H1 (cell line): ENCODE results near the gene IL5RA. TPM values are rescaled to one million over a fixed set of nuclear protein-coding genes. Genes with fewer than 3 reads are reported as not detected.

Experiments used
- CBX8 ChIP-seq: fragments of 300-800, 300-1000 bp; sonication (generic); IDR thresholded peaks from 2 replicates; pipeline ENCODE4 v1.7.1; 2016; ENCODE audit warnings: low read depth, low read length, borderline replicate concordance
- CEBPB ChIP-seq: IDR thresholded peaks from 2 replicates; pipeline ENCODE4 v1.6.1; 2012; ENCODE audit warnings: low read depth, low read length
- EGR1 ChIP-seq: IDR thresholded peaks from 2 replicates; pipeline ENCODE4 v1.6.1; 2011; ENCODE audit warnings: low read depth, low read length, borderline replicate concordance
- HDAC2 ChIP-seq, 2 experiments: fragments of 300-600 bp in 1 of 2; sonication (generic) in 1 of 2; IDR thresholded peaks; 2 replicates each; pipeline ENCODE4 v1.6.1; 2011 to 2012; ENCODE audit warnings: low read depth in 2 of 2, low read length in 2 of 2, mild to moderate bottlenecking in 2 of 2, moderate library complexity in 2 of 2, borderline replicate concordance in 1 of 2, inconsistent platforms in 1 of 2
- POLR2A ChIP-seq, 2 experiments: IDR thresholded peaks; 1 replicate in 1 of 2; 2 replicates in 1 of 2; pipeline ENCODE4 v1.6.1; 2011; ENCODE audit warnings: low read depth in 2 of 2, low read length in 2 of 2, mild to moderate bottlenecking in 2 of 2; ENCODE audit errors: control extremely low read depth in 1 of 2
- POLR2AphosphoS5 ChIP-seq: IDR thresholded peaks from 2 replicates; pipeline ENCODE4 v1.6.1; 2011; ENCODE audit warnings: low read depth, low read length
- SIN3A ChIP-seq, 2 experiments: IDR thresholded peaks in 1 of 2; conservative IDR thresholded peaks in 1 of 2; 2 replicates each; pipeline ENCODE4 v1.6.1; 2011 to 2012; ENCODE audit warnings: low read length in 2 of 2, improper control_type of control experiment in 1 of 2, low read depth in 1 of 2, mild to moderate bottlenecking in 1 of 2
- ZNF274 ChIP-seq: IDR thresholded peaks from 2 replicates; pipeline ENCODE4 v1.7.0; 2012; ENCODE audit warnings: low read length, borderline replicate concordance; ENCODE audit errors: extremely low read depth
- polyA plus RNA-seq, 7 experiments: library from polyadenylated mRNA; depleted of rRNA in 3 of 7; stranded (reverse) in 5 of 7; unstranded in 2 of 7; fragments of >200 nt in 5 of 7; fragments of 200-250 nt in 2 of 7; gene quantifications; 1 replicate in 5 of 7; 2 replicates in 1 of 7; 4 replicates in 1 of 7; pipeline versions ENCODE4 v1.2.1 to v1.2.3, GENCODE V29; 2011 to 2013; ENCODE audit warnings: missing spikeins in 2 of 7, mixed read lengths in 2 of 7
- total RNA-seq: library from RNA; stranded (reverse); fragmentation: NEBNext Ultra II Directional; extraction: Animal tissue kit (Norgen Biotek cat#: 25700); gene quantifications from 2 replicates; pipeline ENCODE4 v1.2.1, GENCODE V29; 2021
- TF ChIP-seq, protein P1 (sequence below): fragments of 300-600 bp; sonication (generic); IDR thresholded peaks from 2 replicates; pipeline ENCODE4 v1.7.1; 2012; ENCODE audit warnings: low read length, moderate library complexity, mild to moderate bottlenecking, inconsistent platforms; ENCODE audit not compliant: insufficient replicate concordance

IL5RA gene
- total and polyA plus RNA-seq, 2 of the 8 experiments (the other 6 are each of a cell fraction or from before 2014, with no cell fraction given) = not detected

- TF ChIP-seq, protein P1, sequence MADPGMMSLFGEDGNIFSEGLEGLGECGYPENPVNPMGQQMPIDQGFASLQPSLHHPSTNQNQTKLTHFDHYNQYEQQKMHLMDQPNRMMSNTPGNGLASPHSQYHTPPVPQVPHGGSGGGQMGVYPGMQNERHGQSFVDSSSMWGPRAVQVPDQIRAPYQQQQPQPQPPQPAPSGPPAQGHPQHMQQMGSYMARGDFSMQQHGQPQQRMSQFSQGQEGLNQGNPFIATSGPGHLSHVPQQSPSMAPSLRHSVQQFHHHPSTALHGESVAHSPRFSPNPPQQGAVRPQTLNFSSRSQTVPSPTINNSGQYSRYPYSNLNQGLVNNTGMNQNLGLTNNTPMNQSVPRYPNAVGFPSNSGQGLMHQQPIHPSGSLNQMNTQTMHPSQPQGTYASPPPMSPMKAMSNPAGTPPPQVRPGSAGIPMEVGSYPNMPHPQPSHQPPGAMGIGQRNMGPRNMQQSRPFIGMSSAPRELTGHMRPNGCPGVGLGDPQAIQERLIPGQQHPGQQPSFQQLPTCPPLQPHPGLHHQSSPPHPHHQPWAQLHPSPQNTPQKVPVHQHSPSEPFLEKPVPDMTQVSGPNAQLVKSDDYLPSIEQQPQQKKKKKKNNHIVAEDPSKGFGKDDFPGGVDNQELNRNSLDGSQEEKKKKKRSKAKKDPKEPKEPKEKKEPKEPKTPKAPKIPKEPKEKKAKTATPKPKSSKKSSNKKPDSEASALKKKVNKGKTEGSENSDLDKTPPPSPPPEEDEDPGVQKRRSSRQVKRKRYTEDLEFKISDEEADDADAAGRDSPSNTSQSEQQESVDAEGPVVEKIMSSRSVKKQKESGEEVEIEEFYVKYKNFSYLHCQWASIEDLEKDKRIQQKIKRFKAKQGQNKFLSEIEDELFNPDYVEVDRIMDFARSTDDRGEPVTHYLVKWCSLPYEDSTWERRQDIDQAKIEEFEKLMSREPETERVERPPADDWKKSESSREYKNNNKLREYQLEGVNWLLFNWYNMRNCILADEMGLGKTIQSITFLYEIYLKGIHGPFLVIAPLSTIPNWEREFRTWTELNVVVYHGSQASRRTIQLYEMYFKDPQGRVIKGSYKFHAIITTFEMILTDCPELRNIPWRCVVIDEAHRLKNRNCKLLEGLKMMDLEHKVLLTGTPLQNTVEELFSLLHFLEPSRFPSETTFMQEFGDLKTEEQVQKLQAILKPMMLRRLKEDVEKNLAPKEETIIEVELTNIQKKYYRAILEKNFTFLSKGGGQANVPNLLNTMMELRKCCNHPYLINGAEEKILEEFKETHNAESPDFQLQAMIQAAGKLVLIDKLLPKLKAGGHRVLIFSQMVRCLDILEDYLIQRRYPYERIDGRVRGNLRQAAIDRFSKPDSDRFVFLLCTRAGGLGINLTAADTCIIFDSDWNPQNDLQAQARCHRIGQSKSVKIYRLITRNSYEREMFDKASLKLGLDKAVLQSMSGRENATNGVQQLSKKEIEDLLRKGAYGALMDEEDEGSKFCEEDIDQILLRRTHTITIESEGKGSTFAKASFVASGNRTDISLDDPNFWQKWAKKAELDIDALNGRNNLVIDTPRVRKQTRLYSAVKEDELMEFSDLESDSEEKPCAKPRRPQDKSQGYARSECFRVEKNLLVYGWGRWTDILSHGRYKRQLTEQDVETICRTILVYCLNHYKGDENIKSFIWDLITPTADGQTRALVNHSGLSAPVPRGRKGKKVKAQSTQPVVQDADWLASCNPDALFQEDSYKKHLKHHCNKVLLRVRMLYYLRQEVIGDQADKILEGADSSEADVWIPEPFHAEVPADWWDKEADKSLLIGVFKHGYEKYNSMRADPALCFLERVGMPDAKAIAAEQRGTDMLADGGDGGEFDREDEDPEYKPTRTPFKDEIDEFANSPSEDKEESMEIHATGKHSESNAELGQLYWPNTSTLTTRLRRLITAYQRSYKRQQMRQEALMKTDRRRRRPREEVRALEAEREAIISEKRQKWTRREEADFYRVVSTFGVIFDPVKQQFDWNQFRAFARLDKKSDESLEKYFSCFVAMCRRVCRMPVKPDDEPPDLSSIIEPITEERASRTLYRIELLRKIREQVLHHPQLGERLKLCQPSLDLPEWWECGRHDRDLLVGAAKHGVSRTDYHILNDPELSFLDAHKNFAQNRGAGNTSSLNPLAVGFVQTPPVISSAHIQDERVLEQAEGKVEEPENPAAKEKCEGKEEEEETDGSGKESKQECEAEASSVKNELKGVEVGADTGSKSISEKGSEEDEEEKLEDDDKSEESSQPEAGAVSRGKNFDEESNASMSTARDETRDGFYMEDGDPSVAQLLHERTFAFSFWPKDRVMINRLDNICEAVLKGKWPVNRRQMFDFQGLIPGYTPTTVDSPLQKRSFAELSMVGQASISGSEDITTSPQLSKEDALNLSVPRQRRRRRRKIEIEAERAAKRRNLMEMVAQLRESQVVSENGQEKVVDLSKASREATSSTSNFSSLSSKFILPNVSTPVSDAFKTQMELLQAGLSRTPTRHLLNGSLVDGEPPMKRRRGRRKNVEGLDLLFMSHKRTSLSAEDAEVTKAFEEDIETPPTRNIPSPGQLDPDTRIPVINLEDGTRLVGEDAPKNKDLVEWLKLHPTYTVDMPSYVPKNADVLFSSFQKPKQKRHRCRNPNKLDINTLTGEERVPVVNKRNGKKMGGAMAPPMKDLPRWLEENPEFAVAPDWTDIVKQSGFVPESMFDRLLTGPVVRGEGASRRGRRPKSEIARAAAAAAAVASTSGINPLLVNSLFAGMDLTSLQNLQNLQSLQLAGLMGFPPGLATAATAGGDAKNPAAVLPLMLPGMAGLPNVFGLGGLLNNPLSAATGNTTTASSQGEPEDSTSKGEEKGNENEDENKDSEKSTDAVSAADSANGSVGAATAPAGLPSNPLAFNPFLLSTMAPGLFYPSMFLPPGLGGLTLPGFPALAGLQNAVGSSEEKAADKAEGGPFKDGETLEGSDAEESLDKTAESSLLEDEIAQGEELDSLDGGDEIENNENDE = no peak
- TF ChIP-seq POLR2AphosphoS5 (peak; percentile 91), POLR2A (IDR thresholded peaks at IDR 0.05; ENCODE audit: control extremely low read depth in 1 of 2, low read depth in 2 of 2, low read length in 2 of 2) (peak in 1 of 2 experiments; percentile 88; a peak in 2 of 3 replicates), CBX8 (no peak), CEBPB (no peak), HDAC2 (IDR thresholded peaks at IDR 0.05; ENCODE audit: borderline replicate concordance in 1 of 2, low read depth in 2 of 2, low read length in 2 of 2) (0 out of 4 replicates have a peak, but pooled peaks of 1 of the 2 experiments have one; percentile 66), EGR1 (peak; percentile 89), ZNF274 (no peak), SIN3A (conservative IDR thresholded peaks at IDR 0.05 in 1 of 2, IDR thresholded peaks at IDR 0.05 in 1 of 2; ENCODE audit: low read depth in 1 of 2, low read length in 2 of 2) (no peak; a peak in 1 of 4 replicates)
Measured at GRCh38 chr3:3126477-3127431, 16.6 kb upstream of the IL5RA start, which contains the start of gene TRNT1 (continued).
